ENCODE measurements around the gene PARD6B. TPM values are rescaled to one million over a fixed set of nuclear protein-coding genes. Genes with fewer than 3 reads are reported as not detected.
"Not testable (repeated sequence)": the region's sequence is repeated elsewhere in the genome, so short reads cannot be mapped to it uniquely, and the experiment has no call there.

Gene PARD6B
- total and polyA plus RNA-seq, 2 donors from 2014 or later, result 9.2 to 72.0 TPM

DNA sequence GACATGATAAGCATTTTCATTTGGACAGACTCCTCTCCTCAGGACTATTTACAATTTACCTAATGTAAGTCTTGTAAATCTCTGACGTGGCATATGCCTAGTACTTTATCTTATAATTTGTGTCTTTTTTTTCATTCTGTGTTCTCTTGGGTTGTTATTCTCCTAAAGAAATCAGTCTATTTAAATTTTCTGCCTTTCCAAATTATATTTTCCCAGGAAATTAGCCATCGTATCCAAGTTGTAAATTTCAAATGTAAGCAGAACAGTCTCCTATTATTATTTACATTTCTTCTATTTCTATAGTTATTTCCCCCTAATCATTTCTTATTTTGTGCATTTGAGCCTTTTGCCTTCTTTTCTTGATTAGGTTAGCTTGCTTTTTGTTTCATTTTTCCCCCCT, 46.0 kb downstream of the PARD6B start:
- TF ChIP-seq, protein P1, sequence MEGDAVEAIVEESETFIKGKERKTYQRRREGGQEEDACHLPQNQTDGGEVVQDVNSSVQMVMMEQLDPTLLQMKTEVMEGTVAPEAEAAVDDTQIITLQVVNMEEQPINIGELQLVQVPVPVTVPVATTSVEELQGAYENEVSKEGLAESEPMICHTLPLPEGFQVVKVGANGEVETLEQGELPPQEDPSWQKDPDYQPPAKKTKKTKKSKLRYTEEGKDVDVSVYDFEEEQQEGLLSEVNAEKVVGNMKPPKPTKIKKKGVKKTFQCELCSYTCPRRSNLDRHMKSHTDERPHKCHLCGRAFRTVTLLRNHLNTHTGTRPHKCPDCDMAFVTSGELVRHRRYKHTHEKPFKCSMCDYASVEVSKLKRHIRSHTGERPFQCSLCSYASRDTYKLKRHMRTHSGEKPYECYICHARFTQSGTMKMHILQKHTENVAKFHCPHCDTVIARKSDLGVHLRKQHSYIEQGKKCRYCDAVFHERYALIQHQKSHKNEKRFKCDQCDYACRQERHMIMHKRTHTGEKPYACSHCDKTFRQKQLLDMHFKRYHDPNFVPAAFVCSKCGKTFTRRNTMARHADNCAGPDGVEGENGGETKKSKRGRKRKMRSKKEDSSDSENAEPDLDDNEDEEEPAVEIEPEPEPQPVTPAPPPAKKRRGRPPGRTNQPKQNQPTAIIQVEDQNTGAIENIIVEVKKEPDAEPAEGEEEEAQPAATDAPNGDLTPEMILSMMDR (IDR thresholded peaks at IDR 0.05; ENCODE audit: borderline replicate concordance, extremely low read depth, insufficient read depth), result no peak
- H3K4me1 ChIP-seq (ENCODE audit: control insufficient read depth in 2 of 3, insufficient read depth in 2 of 3, low read depth in 1 of 3, low read length in 3 of 3), result no peaks in the 10 kb centered on the region
- FAIRE-seq, result no peak

GRCh38 chr20:50778994-50779393, 47.6 kb downstream of the PARD6B start:
- intact Hi-C loops (cut with DNase I); H3K4me3 ChIP-seq (ENCODE audit: low read length in 3 of 3); H3K36me3 ChIP-seq (ENCODE audit: control insufficient read depth in 2 of 3, insufficient read depth in 3 of 3, low read length in 3 of 3); H3K4me1 ChIP-seq (ENCODE audit: control insufficient read depth in 2 of 3, insufficient read depth in 2 of 3, low read depth in 1 of 3, low read length in 3 of 3); H3K27ac ChIP-seq (ENCODE audit: low read depth in 2 of 2, low read length in 2 of 2); H3K9me3 ChIP-seq (ENCODE audit: control insufficient read depth in 2 of 3, insufficient read depth in 1 of 3, low read length in 3 of 3); H3K9ac ChIP-seq (ENCODE audit: low read length in 3 of 3); FAIRE-seq; H3K27me3 ChIP-seq (ENCODE audit: control insufficient read depth, insufficient read depth, low read length): not testable (repeated sequence)
- peak in 1 of 5 donors; percentile 33 for DNase-seq

More for the DNA sequence above, 46.0 kb downstream of the PARD6B start:
- H3K36me3 ChIP-seq (ENCODE audit: control insufficient read depth in 2 of 3, insufficient read depth in 3 of 3, low read length in 3 of 3), result no peaks in the 10 kb centered on the region
- no peaks in the 10 kb centered on the region for H3K9me3 ChIP-seq (ENCODE audit: control insufficient read depth in 2 of 3, insufficient read depth in 1 of 3, low read length in 3 of 3)
- no peak overlapping the region for H3K27ac ChIP-seq (ENCODE audit: low read depth in 2 of 2, low read length in 2 of 2)
- no peak for DNase-seq
- H3K4me3 ChIP-seq (ENCODE audit: low read length in 3 of 3), result no peak overlapping the region
- H3K9ac ChIP-seq (ENCODE audit: low read length in 3 of 3), result no peak overlapping the region
- H3K27me3 ChIP-seq (ENCODE audit: control insufficient read depth, insufficient read depth, low read length), result no peaks in the 10 kb centered on the region
- intact Hi-C loops (cut with DNase I), result no loop called here

DNA sequence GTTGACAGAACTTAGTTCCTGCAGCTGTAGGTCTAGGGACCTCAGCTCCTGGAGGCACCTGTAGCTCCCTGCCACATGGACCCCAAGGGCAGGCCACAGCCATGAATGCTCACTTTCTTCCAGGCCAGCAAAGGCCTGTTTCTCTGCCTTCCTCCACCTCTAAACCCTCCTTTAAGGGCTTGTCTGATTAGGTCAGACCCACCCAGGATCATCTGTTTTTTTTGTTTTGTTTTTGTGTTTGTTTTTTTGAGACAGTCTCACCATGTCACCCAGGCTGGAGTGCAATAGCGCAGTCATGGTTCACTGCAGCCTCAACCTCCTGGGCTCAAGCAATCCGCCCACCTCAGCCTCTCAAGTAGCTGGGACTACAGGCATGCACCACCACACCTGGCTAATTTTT, 52.0 kb downstream of the PARD6B start:
- H3K4me1 ChIP-seq (ENCODE audit: control insufficient read depth in 2 of 3, insufficient read depth in 2 of 3, low read depth in 1 of 3, low read length in 3 of 3), result no peaks in the 10 kb centered on the region
- H3K27me3 ChIP-seq (ENCODE audit: control insufficient read depth, insufficient read depth, low read length), result no peaks in the 10 kb centered on the region
- no peak overlapping the region for H3K4me3 ChIP-seq (ENCODE audit: low read length in 3 of 3)
- H3K27ac ChIP-seq (ENCODE audit: low read depth in 2 of 2, low read length in 2 of 2), result no peak overlapping the region
- FAIRE-seq (no peak), DNase-seq (peak in 1 of 5 donors; percentile 22)
- no peak overlapping the region for H3K9ac ChIP-seq (ENCODE audit: low read length in 3 of 3)
- no peaks in the 10 kb centered on the region for H3K36me3 ChIP-seq (ENCODE audit: control insufficient read depth in 2 of 3, insufficient read depth in 3 of 3, low read length in 3 of 3)
- intact Hi-C loops (cut with DNase I), result no loop called here
- TF ChIP-seq, protein P1 (IDR thresholded peaks at IDR 0.05; ENCODE audit: borderline replicate concordance, extremely low read depth, insufficient read depth), result no peak
- H3K9me3 ChIP-seq (ENCODE audit: control insufficient read depth in 2 of 3, insufficient read depth in 1 of 3, low read length in 3 of 3), result no peaks in the 10 kb centered on the region

- FAIRE-seq (no peak), DNase-seq (peak in 1 of 5 donors; percentile 37)
- Histone ChIP-seq H3K4me3 (ENCODE audit: low read length in 3 of 3) (no peak overlapping the region), H3K9ac (ENCODE audit: low read length in 3 of 3) (no peak overlapping the region), H3K36me3 (ENCODE audit: control insufficient read depth in 2 of 3, insufficient read depth in 3 of 3, low read length in 3 of 3) (no peaks in the 10 kb centered on the region), H3K27ac (ENCODE audit: low read depth in 2 of 2, low read length in 2 of 2) (no peak overlapping the region), H3K9me3 (ENCODE audit: control insufficient read depth in 2 of 3, insufficient read depth in 1 of 3, low read length in 3 of 3) (no peaks in the 10 kb centered on the region), H3K27me3 (ENCODE audit: control insufficient read depth, insufficient read depth, low read length) (no peaks in the 10 kb centered on the region), H3K4me1 (ENCODE audit: control insufficient read depth in 2 of 3, insufficient read depth in 2 of 3, low read depth in 1 of 3, low read length in 3 of 3) (no peaks in the 10 kb centered on the region)
- intact Hi-C loops (cut with DNase I), result no loop called here
- TF ChIP-seq, protein P1 (IDR thresholded peaks at IDR 0.05; ENCODE audit: borderline replicate concordance, extremely low read depth, insufficient read depth), result no peak
These were observed 52.5 kb downstream of the PARD6B start for GRCh38 chr20:50783903-50784302.

Measured in kidney (tissue), 14 donors.